ENCODE data around the gene ZNF862. TPM values are rescaled to one million over a fixed set of nuclear protein-coding genes. Genes with fewer than 3 reads are reported as not detected.

Gene ZNF862
- total RNA-seq, 1 donor from 2014 or later, result 20.7 TPM

GRCh38 chr7:149845257-149845980 is 7.2 kb downstream of the ZNF862 start:
- no peak overlapping the region for H3K4me3 ChIP-seq
- peaks cover 43% of the 10 kb centered on the region for H3K36me3 ChIP-seq
- ATAC-seq, result no peak
- H3K4me1 ChIP-seq, result no peaks in the 10 kb centered on the region
- intact Hi-C loops (cut with DNase I), result no loop called here
- H3K27me3 ChIP-seq (ENCODE audit: low read depth), result no peaks in the 10 kb centered on the region
- TF ChIP-seq, protein P1, sequence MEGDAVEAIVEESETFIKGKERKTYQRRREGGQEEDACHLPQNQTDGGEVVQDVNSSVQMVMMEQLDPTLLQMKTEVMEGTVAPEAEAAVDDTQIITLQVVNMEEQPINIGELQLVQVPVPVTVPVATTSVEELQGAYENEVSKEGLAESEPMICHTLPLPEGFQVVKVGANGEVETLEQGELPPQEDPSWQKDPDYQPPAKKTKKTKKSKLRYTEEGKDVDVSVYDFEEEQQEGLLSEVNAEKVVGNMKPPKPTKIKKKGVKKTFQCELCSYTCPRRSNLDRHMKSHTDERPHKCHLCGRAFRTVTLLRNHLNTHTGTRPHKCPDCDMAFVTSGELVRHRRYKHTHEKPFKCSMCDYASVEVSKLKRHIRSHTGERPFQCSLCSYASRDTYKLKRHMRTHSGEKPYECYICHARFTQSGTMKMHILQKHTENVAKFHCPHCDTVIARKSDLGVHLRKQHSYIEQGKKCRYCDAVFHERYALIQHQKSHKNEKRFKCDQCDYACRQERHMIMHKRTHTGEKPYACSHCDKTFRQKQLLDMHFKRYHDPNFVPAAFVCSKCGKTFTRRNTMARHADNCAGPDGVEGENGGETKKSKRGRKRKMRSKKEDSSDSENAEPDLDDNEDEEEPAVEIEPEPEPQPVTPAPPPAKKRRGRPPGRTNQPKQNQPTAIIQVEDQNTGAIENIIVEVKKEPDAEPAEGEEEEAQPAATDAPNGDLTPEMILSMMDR (IDR thresholded peaks at IDR 0.05), result no peak
- no peaks in the 10 kb centered on the region for H3K9me3 ChIP-seq
- DNase-seq, result no peak
- no peak overlapping the region for H3K27ac ChIP-seq

DNA sequence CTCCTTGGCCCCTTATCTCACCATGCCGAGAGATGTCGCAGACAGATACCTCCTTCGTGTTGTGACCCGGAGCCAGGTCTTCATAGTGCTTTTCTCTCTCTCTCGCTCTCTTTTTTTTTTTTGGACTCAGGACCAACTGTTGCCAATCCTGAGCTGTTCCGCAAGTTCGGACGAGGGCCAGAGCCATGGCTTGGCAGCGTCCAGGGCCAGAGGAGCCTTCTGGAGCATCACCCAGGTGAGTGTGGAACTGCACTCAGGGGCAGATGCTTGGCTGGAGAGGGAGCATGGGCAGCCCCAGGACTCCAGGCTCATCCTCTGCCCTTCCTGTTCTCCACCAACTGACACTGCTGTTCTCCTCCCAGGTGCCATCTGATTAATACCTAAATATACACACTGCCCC is 7.8 kb downstream of the ZNF862 start:
- Histone ChIP-seq H3K27ac (no peak overlapping the region), H3K4me3 (no peak overlapping the region), H3K4me1 (no peaks in the 10 kb centered on the region), H3K27me3 (ENCODE audit: low read depth) (no peaks in the 10 kb centered on the region), H3K9me3 (no peaks in the 10 kb centered on the region), H3K36me3 (peaks cover 43% of the 10 kb centered on the region)
- no peak for DNase-seq
- intact Hi-C loops (cut with DNase I), result no loop called here
- ATAC-seq, result no peak
- TF ChIP-seq, protein P1 (IDR thresholded peaks at IDR 0.05), result no peak

- Histone ChIP-seq H3K9me3 (no peaks in the 10 kb centered on the region), H3K4me3 (no peak overlapping the region), H3K27ac (no peak overlapping the region), H3K4me1 (no peaks in the 10 kb centered on the region), H3K36me3 (peaks cover 43% of the 10 kb centered on the region), H3K27me3 (ENCODE audit: low read depth) (no peaks in the 10 kb centered on the region)
- intact Hi-C loops (cut with DNase I), result no loop called here
- DNase-seq (no peak), ATAC-seq (no peak)
- TF ChIP-seq, protein P1 (IDR thresholded peaks at IDR 0.05), result no peak
Measured at GRCh38 chr7:149846436-149847046, 8.4 kb downstream of the ZNF862 start.

- no peaks in the 10 kb centered on the region for H3K9me3 ChIP-seq
- H3K4me3 ChIP-seq, result no peak overlapping the region
- ATAC-seq (no peak), DNase-seq (no peak)
- no peaks in the 10 kb centered on the region for H3K27me3 ChIP-seq (ENCODE audit: low read depth)
- no peak overlapping the region for H3K27ac ChIP-seq
- intact Hi-C loops (cut with DNase I), result no loop called here
- H3K36me3 ChIP-seq, result peaks cover 52% of the 10 kb centered on the region
- TF ChIP-seq, protein P1 (IDR thresholded peaks at IDR 0.05), result no peak
- no peaks in the 10 kb centered on the region for H3K4me1 ChIP-seq
Measured at GRCh38 chr7:149849174-149849573, 11.0 kb downstream of the ZNF862 start.

DNA sequence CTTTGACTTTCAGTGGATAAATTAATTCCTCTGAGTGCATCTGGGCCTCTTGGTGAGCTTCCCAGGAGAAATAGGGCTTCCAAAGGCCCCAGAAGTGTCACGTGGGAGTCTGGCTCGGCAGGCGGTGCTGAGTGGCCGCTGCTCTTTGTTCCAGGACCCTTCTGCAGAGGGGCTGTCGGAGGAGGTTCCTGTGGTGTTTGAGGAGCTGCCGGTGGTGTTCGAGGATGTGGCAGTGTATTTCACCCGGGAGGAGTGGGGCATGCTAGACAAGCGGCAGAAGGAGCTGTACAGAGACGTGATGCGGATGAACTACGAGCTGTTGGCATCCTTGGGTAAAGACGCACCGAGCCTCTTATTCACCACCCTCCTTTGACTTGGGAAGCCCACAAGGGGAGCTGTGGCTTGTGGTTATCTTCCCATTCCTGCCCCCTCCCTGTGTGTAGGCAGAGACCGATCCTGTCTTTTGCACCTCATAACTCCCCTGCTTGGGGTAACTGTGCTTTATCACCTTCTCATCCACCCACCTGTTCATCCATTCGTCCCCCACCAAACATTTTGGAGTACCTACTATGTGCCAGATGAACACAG is 11.9 kb downstream of the ZNF862 start:
- DNase-seq (no peak), ATAC-seq (no peak)
- peaks cover 46% of the 10 kb centered on the region for H3K36me3 ChIP-seq
- H3K4me1 ChIP-seq, result peaks cover 4% of the 10 kb centered on the region
- H3K4me3 ChIP-seq, result no peak overlapping the region
- no peaks in the 10 kb centered on the region for H3K27me3 ChIP-seq (ENCODE audit: low read depth)
- intact Hi-C loops (cut with DNase I), result no loop called here
- no peaks in the 10 kb centered on the region for H3K9me3 ChIP-seq
- TF ChIP-seq, protein P1 (IDR thresholded peaks at IDR 0.05), result no peak
- no peak overlapping the region for H3K27ac ChIP-seq
